Activated CD8-positive, alpha-beta memory T cell treated with anti-CD3 and anti-CD28 coated beads for 36 hours (primary cell): ENCODE results near the gene CYP4F12. TPM values are rescaled to one million over a fixed set of nuclear protein-coding genes. Genes with fewer than 3 reads are reported as not detected.
"Not testable (repeated sequence)": the region's sequence is repeated elsewhere in the genome, so short reads cannot be mapped to it uniquely, and the experiment has no call there.

Source experiments
- CTCF ChIA-PET: fragments of 350-600 bp; sonication (Branson Sonifier 250); formaldehyde crosslinking; loops from one replicate; lab custom pipeline; 2021; ENCODE audit warnings: antibody characterized with exemption; lab: Charles Lee
- POLR2A ChIA-PET: fragments of 350-600 bp; sonication (Branson Sonifier 250); formaldehyde crosslinking; loops from one replicate; lab custom pipeline; 2021; ENCODE audit warnings: antibody characterized with exemption; lab: Charles Lee
- total RNA-seq, 2 experiments: library from RNA; stranded (reverse); gene quantifications; one replicate each; pipeline ENCODE4 v1.2.3, GENCODE V29; 2021

The CYP4F12 gene
- total RNA-seq, 2 experiments from 2014 or later, result 0.25 TPM; not detected in 1

DNA sequence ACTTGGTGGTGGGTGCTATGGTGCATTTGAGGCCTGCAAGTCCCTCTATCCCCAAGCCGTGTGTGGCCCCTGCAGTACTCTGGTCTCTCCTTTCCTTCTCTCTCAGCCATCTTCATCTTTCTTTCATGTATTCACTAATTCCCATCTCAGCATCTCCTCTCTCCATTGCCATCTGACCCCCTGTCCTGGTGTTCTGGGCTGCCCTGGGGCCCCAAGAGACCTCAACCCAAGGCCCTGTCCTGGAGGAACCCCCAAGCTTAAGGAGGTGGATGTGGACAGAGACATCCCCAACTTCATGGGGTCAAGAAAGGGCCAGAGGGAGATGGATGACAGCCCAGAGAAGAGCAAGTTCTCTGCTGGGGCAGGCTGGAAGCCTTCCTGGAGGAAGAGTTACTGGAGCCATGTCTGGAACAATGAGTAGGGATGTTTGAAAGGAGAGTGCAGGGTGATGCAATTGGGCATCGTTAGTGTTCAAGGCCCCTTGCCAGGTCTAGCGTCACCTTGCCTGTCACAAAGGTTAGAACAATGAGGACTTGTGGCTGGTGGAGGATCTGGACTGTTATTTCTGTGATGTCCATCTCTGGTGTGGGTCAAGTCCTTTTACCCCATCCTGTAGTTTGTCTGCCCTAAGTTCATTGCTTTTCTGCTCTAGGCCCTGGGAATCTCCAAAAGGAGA, 28.7 kb upstream of the CYP4F12 start:
- ChIA-PET CTCF (no interaction called here), POLR2A (no interaction called here)

DNA sequence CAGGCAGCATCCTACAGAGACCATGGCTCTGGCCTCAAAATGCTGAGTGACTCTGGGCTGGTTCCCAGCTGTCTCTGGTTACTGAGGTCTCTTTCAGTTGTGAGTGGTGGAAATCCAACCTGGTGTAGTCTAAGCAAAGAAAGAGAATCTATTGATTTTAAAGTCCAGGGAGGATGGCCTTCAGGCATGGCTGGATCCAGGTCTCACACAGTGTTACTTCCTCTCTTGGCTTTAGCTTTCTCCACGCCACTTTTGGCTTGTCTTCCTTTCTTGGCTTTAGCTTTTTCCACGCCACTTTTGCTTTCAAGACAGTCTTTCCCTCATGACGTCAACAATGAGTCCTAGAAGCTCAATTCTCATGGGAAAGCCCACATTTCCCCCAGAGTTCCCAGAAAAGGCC, 28.1 kb upstream of the CYP4F12 start:
- CTCF ChIA-PET, result no interaction called here
- POLR2A ChIA-PET, result no interaction called here

DNA sequence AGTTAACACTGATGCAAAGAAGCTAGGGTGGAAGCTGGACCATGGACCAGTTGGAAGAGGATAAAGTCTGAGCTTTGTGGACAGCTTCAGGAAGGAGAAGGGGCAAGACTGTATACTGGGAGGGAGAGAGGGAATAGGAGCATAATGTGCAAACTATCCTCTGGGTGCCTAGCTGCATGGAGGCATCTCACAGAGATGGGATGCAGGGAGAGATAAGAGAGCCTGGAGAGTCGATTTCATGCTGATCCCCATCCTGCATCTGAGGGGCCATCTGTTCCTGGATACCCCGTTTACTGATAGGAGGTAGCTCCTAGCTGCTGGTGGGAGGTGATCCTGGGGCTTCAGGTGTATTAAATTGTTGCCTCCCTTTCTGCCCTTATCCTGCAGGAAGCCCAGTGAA, 23.4 kb upstream of the CYP4F12 start:
- CTCF ChIA-PET, result no interaction called here
- POLR2A ChIA-PET, result no interaction called here

DNA sequence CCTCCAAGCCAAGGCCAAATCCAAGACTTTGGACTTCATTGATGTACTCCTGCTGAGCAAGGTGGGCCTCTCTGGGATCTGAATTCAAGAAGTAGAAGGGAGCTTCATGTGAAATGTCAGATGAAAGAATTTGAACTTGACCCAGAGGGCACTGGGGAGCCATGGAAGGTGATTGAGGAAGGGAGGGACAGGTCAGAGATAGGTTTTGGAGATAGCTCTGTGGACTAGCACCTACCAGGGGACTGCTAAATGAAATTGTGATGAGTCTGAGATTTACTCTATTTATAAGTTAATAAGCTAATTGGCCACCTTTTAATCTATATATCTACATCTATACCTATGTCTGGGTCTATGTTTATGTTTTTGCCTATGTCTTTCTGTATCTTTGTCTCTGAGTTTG, 22.8 kb upstream of the CYP4F12 start:
- CTCF ChIA-PET, POLR2A ChIA-PET: not testable (repeated sequence)

DNA sequence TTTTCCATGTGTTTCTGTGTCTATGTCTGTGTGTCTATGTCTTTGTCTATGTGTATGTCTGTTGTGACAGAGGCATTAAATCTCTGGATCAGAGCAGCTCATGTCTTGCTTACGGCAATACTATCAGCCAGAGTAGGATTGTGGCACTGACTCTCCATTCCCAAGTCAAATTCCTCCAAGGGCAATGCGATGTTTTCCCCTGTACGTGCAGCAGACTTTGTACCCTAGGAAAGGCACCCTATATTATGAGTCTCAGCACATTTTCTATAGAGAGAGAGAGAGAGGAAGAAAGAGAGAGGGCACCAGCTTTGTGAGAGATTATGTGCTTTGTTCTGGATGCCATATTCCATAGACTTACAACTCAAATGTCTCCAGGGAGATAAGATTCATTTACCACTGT, 21.1 kb upstream of the CYP4F12 start:
- POLR2A ChIA-PET, result no interaction called here
- CTCF ChIA-PET, result no interaction called here

DNA sequence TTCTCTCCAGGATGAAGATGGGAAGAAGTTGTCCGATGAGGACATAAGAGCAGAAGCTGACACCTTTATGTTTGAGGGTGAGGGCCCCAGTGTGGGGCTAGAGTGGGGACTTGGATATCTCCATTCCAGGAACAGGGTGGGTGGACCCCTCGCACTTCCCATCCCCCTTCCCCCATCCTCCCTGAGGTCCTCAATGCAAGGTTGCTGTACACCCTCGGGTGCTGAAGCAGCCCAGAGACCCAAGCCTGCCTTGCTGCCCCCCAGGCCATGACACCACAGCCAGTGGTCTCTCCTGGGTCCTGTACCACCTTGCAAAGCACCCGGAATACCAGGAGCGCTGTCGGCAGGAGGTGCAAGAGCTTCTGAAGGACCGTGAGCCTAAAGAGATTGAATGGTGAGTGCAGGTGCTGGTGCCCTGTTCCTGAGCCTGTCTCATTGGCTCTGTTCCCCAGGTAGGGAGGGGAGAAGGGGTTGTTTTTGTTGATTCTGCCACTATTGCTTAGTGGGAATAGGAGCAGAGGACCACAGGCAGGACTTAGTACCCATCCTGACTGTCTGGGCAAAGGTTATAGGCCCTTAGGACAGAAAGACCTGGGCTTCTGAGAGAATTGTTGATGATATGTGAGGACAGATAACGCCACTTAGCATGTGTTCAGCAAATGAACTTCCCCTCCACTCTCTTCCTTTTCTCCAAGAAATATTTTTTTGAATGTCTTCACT, 20.2 kb upstream of the CYP4F12 start:
- CTCF ChIA-PET, result no interaction called here
- POLR2A ChIA-PET, result no interaction called here

DNA sequence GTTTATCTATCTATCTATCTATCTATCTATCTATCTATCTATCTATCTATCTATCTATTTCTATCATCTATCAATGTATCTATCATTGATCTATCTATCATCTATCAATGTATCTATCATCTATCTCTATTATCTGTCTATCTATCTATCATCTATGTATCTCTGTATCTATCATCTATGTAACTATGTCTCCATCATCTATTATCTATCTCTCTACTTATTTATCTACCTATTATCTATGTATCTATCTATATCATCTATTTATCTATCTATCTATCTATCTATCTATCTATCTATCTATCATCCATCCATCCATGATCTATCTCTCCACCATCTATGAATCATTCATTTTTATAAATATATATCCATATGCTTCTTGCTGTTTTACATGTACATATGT, 16.4 kb upstream of the CYP4F12 start:
- ChIA-PET CTCF (no interaction called here), POLR2A (no interaction called here)

DNA sequence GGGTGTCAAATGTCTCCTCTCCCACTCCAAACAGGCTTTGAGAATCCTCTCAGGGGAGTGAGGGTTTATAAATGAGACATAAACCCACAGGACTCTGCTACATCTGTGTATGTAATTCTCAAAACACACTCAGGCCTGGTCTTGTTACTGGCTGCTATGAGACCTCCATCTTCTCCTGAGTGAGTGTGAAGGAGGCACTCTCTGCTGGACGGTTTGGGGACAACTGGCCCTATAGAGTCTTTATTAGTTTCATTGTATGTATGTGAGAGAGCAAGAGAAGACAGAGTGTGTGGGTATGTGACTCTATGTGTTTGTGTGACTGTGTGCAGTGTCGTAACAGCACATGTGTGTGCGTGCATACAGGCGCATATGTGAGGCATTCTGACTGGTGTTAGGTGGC, 9.6 kb upstream of the CYP4F12 start:
- ChIA-PET POLR2A (no interaction called here), CTCF (no interaction called here)

DNA sequence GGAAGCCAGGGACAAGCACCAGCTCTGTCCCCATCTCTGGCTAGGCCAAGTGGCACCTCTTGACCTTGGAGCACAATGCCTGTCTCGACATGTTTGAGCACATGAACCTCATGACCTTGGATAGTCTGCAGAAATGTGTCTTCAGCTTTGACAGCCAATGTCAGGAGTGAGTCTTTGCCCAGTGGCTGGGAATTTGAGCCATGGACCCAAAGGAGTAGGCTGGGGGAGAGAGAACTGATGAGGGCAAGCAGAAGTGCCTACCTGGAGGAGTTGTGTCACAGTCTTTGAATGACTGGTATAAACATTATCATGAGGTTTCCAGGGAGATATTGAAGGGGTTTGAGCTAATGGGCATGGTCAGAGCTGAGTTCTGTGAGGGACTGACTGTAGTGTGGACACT, 6.7 kb upstream of the CYP4F12 start:
- ChIA-PET CTCF (no interaction called here), POLR2A (no interaction called here)

DNA sequence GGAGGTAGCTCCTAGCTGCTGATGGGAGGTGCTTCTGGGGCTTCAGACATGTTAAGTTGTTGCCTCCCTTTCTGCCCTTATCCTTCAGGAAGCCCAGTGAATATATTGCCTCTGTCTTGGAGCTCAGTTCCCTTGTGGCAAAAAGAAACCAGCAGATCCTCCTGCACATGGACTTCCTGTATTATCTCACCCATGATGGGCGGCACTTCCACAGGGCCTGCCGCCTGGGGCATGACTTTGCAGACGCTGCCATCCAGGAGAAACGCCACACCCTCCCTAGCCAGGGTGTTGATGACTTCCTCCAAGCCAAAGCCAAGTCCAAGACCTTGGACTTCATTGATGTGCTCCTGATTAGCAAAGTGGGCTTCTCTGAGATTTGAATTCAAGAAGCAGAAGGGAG, 6.0 kb upstream of the CYP4F12 start:
- POLR2A ChIA-PET, result no interaction called here
- CTCF ChIA-PET, result no interaction called here

DNA sequence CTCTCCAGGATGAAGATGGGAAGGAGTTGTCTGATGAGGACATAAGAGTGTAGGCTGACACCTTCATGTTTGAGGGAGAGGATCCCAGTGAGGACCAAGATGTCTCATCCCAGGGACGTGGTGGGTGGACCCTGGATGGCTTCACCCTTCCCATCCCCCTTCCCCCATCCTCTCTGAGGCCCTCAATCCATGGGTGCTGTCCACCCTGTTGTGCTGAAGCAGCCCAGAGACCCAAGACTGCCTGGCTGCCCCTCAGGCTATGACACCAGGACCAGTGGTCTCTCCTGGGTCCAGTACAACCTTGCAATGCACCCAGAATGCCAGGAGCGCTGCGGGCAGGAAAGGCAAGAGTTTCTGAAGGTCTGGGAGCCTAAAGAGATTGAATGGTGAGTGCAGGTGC, 3.4 kb upstream of the CYP4F12 start:
- POLR2A ChIA-PET, result no interaction called here
- CTCF ChIA-PET, result no interaction called here

DNA sequence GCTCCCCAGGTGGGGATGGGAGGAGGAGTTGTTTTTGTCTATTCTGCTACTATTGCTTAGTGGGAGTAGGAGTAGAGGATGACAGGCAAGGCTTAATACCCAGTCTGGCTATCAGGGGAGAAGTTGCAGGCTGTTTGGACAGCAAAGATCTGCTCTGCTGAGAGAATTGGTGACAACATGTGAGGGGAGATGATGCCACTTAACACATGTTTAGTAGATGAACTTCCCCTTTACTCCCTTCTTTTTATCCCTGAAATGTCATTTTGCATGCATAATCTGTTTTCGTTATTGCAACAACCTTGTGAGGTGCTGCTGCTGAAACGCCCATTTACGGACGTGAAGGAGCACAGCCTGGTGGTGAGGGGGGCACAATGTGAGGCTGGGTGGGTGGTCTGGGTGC, 3.0 kb upstream of the CYP4F12 start:
- ChIA-PET CTCF (no interaction called here), POLR2A (no interaction called here)

DNA sequence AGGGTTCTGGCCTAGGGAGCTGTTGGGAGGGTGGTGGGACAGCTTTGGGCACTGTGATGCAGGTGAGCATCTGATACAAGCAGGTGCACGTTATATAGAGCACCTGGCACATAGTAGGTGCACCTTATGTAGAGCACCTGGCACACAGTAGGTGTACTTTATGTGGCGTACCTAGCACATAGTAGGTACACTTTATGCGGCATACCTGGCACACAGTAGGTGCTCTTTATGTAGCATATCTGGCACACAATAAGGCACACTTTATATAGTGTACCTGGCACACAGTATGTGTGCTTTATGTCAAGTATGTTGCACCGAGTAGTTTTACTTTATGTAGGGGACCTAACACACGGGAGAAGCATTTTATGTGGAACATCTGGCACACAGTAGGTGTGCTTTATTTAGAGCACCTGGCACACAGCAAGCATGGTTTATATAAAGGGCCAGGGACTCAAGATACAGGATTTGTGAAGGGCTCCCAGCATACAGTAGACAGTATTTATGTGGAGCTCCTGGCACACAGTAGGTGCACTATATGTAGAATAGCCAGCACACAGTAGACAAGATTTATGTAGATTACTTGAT, 1.6 kb upstream of the CYP4F12 start:
- CTCF ChIA-PET, result no interaction called here
- POLR2A ChIA-PET, result no interaction called here

DNA sequence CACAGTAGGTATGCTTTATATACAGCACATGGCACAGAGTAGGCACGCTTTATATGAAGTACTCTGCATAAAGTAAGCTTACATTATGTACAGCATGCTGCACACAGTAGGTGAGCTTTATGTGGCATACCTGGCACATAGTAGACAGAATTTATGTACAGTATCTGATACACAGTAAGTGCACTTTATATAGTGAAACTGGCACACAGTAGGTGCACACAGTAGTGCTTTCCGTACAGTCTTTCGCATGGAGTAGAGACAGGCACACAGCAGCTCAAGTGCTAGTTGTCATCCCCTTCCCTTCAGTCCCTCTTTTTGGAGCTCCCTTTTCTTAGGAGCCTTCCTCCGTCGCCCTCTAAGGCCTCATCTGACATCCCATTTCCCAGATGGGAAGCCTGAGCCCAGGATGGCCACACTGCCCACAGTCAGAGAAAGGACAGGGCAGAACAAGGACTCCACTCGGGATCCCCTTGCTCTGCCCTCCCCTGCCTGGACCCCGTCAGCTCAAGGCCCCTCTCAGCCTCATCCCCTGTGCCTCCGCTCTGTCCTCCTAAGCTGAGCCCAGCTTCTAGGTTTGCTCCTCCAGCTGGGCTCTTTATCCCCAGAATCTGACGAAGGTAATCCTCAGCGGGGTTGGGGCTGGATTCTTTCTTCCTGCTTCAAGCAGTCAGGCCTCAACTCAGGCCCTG, 852 bp upstream of the CYP4F12 start:
- ChIA-PET POLR2A (no interaction called here), CTCF (interaction anchor here (1.1 kb wide), 1 partner anchor 47 kb away, joined by 3 read pairs; no protein-coding TSS in a partner anchor)

DNA sequence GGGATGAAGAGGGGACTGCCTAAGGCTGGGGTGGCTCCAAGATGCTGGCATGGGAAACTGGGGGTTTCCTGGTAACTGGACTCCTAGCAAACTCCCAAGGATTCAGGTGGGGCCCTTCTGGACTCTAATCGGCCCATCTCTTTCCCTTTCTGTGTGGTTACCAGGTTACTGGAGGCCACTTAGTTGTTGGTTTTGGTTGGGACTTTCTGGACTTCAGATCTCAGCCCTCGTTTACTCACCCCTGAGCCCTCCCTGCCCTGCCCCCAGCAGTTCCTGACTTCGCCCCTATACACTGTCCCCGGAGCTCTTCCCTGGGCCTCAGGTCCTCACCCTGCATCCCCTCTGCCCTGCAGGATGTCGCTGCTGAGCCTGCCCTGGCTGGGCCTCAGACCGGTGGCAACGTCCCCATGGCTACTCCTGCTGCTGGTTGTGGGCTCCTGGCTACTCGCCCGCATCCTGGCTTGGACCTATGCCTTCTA, 328 bp downstream of the CYP4F12 start:
- CTCF ChIA-PET, result interaction anchor here (0.5 to 1.1 kb wide), 3 partner anchors 44 to 581 kb away, joined by 3 read pairs; no protein-coding TSS in a partner anchor
- POLR2A ChIA-PET, result no interaction called here

DNA sequence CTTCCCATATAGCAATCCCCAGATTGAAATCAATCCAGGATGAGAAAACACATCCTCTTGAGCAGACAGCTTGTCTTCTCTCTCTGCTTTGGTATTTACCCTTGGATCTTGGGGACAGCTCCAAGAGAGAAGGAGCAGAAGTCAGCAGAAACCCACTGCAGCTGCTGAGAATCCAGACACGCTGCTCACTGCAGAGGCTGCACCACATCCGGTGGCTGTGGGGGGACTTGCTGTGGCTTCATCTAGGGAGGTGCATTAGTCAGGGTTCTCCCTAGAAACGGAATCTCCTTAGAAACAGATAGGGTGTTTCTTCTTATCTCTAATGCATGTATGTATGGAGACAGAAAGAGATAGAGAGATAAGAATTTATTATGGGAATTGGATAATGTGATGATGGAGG, 2.7 kb downstream of the CYP4F12 start:
- POLR2A ChIA-PET, result no interaction called here
- CTCF ChIA-PET, result no interaction called here

DNA sequence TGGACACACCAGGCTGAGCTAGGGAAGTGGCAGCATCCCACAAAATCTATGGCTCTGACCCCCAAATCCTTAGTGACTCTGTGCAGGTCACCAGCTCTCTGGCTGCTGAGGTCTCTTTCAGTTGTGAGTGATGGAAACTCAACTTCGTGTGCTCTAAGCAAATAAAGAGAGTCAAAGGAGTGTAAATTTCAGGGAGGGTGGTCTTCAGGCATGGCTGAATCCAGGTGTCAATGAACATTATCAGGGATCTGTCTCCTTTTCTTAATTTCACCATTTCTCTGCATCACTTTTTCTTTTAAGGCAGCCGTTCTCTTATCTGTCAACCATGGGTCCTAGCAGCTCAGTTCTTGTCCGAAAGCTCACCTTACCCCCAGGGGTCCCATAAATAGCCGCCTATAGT, 6.2 kb downstream of the CYP4F12 start:
- ChIA-PET CTCF (no interaction called here), POLR2A (no interaction called here)

DNA sequence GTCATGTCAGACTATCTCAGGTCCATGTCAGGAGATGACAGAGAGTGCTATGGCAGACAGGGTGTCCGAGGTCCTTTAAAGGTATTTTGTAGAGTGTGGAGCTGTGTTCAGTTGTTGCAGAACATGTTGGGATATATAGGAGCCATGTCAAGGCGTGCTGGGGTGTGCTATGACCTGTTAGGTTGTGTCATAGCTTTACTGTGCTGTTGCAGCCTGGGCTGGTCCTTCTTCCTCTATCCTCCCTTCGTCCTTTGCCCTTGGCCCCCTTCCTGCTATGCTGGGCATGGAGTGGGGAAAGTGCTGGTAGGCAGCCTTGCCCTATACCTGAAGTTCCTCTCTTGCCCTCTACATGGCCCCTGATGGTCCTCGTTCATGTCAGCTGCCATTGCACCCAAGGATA, 7.0 kb downstream of the CYP4F12 start:
- CTCF ChIA-PET, POLR2A ChIA-PET: not testable (repeated sequence)

DNA sequence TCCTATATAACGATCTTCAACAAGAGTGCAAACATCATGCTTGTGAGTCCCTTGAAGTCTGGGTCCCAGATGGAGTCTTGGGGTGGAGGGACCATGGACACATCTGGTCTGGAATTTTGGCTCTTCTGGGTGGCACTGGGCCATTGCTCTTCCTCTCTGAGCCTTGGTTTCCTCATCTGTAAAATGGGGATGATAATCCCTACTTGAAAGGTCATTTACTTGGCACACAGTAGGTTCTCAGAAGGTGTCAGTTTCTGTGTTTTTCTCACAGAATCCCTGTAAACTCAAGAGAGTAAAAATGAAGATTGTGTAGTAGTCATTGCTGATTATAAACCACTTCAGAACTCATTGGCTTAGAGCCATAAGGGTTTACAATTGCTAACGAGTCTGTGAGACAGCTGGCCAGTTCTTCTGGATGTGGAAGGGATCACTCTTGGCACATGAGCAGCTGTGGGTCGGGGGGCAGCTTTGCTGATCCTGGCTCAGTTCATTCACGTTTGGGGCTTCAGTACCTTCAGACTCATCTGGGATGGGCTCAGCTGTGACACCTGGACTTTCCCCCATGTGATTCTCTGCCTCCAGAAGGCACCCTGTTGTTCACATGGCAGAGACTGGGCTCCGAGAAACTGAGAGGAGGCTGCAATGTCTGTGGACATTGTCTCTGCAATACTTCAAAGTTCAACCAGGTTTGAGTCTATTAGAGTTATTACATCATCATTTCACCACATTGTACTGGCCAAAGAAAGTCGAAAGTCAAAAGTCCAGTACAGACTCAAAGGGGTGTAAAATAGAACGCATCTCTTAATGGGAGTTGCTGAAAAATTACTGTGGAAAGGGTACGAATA, 7.8 kb downstream of the CYP4F12 start:
- CTCF ChIA-PET, result no interaction called here
- POLR2A ChIA-PET, result no interaction called here
